ENCODE data around the gene GALNTL6. TPM values are rescaled to one million over a fixed set of nuclear protein-coding genes. Genes with fewer than 3 reads are reported as not detected.

The GALNTL6 gene
- total and polyA plus RNA-seq, 2 of the 4 experiments (the other 2 are of a cell fraction), result under 0.01 TPM; not detected in 1

DNA sequence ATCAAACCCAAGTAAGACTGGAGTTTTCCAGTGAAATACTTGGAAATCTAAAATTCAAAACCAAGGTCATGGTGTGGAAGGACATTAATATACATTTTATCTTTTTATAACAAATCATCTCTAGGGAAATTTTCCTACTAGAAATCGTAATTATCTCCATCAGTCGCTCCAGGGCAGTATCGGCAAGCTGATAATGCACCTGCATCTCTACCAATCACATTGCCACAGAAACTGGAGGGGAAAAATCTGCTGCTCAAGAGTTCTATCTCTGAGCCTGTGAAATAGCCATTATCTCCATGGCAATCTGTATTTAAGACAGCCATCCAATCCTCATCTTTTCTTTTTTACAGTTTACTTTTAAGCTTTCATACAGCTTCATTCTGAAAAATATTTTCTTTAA is 817.1 kb downstream of the GALNTL6 start:
- no peak overlapping the region for H3K9ac ChIP-seq (ENCODE audit: low read depth, low read length)
- H2AK9ac ChIP-seq (replicated peaks; ENCODE audit: low read depth, low read length, poor library complexity), result no peak overlapping the region
- dilution Hi-C loops (cut with HindIII; ENCODE audit: low sequenced_read_pairs, unreplicated experiment), result no loop called here
- H2AK5ac ChIP-seq (ENCODE audit: low read depth, low read length), result no peak overlapping the region
- no peak overlapping the region for H4K8ac ChIP-seq (ENCODE audit: low read depth in 2 of 2, low read length in 2 of 2)
- no peak overlapping the region for H3K4me3 ChIP-seq (ENCODE audit: insufficient read depth, low read depth, low read length)
- CTCF ChIA-PET, result no interaction called here
- H2AFZ ChIP-seq (replicated peaks; ENCODE audit: low read length, poor library complexity), result no peak overlapping the region
- H4K20me1 ChIP-seq (ENCODE audit: insufficient read depth, low read length), result no peaks in the 10 kb centered on the region
- no peaks in the 10 kb centered on the region for H3K27me3 ChIP-seq (ENCODE audit: control insufficient read depth, insufficient read depth, low read length)
- no peak for TF ChIP-seq SMC3 (IDR thresholded peaks at IDR 0.05; ENCODE audit: low read depth, low read length)
- TF ChIP-seq NFE2L2 (IDR thresholded peaks at IDR 0.05; ENCODE audit: low read depth, low read length), result no peak
- no peak for TF ChIP-seq MAZ (IDR thresholded peaks at IDR 0.05; ENCODE audit: borderline replicate concordance, low read depth, low read length)
- no peak for TF ChIP-seq POLR2A (IDR thresholded peaks at IDR 0.05; ENCODE audit: low read depth, low read length)
- TF ChIP-seq RAD21 (IDR thresholded peaks at IDR 0.05; ENCODE audit: low read length), result no peak
- TF ChIP-seq FOS (IDR thresholded peaks at IDR 0.05; ENCODE audit: low read depth, low read length), result no peak
- TF ChIP-seq MXI1 (IDR thresholded peaks at IDR 0.05; ENCODE audit: borderline replicate concordance, low read depth, low read length), result no peak
- no peak overlapping the region for H2BK120ac ChIP-seq (ENCODE audit: low read depth, low read length)
- H3K36me3 ChIP-seq (ENCODE audit: control insufficient read depth, insufficient read depth, low read length), result no peaks in the 10 kb centered on the region
- DNase-seq (no peak), ATAC-seq (ENCODE audit: low read depth) (no peak)
- no peak overlapping the region for H3K23ac ChIP-seq (ENCODE audit: low read depth, low read length)
- H3K4me2 ChIP-seq (ENCODE audit: low read depth, low read length), result no peak overlapping the region
- no peak overlapping the region for H2BK20ac ChIP-seq (ENCODE audit: low read depth, low read length)
- no peak overlapping the region for H3K4ac ChIP-seq (ENCODE audit: low read depth, low read length)
- intact Hi-C loops (cut with micrococcal nuclease), result no loop called here
- no CpG with 5 or more reads among the region's 3 CpGs for WGBS, 2 experiments (ENCODE audit: extremely low coverage in 2 of 2, insufficient read length in 1 of 2)
- H4K91ac ChIP-seq (ENCODE audit: insufficient read depth, low read depth, low read length), result no peak overlapping the region
- POLR2A ChIA-PET (ENCODE audit: unreplicated experiment), result no interaction called here
- no peak overlapping the region for H3K18ac ChIP-seq (ENCODE audit: low read depth, low read length)
- no peak overlapping the region for H2BK5ac ChIP-seq (ENCODE audit: low read depth, low read length, poor library complexity, severe bottlenecking)
- no peaks in the 10 kb centered on the region for H3K79me1 ChIP-seq (ENCODE audit: low read depth in 1 of 2, low read length in 2 of 2)
- no peaks in the 10 kb centered on the region for H3K4me1 ChIP-seq (ENCODE audit: control insufficient read depth, insufficient read depth, low read length)
- no TSS peak for BruUV-seq (replicated peaks)
- H4K5ac ChIP-seq (ENCODE audit: low read depth, low read length), result no peak overlapping the region
- no peak overlapping the region for H3K56ac ChIP-seq (ENCODE audit: extremely low read depth, insufficient read depth, low read length)
- no peak overlapping the region for H3K27ac ChIP-seq (ENCODE audit: insufficient read depth, low read length)
- no peak overlapping the region for H2BK15ac ChIP-seq (ENCODE audit: low read depth, low read length)
- no peak overlapping the region for H3K14ac ChIP-seq (replicated peaks; ENCODE audit: low read depth, low read length)
- 0 out of 2 replicates have a peak, but pooled peaks cover 2% of the 10 kb centered on the region for H3K9me3 ChIP-seq (ENCODE audit: control insufficient read depth, insufficient read depth, low read length)
- in situ Hi-C loops (cut with MboI; ENCODE audit: low sequenced_read_pairs), result no loop called here
- H3K9me1 ChIP-seq (ENCODE audit: insufficient read depth, low read length), result no peaks in the 10 kb centered on the region
